Neural cell (in vitro differentiated cells): ENCODE results near the gene STX4. TPM values are rescaled to one million over a fixed set of nuclear protein-coding genes. Genes with fewer than 3 reads are reported as not detected.

Experiments
- H2AFZ ChIP-seq: fragments of 200-600, 300-800 bp; sonication (generic), shearing (Covaris generic); 2 replicates; pipeline ENCODE4 v1.6.0; 2014; ENCODE audit warnings: low read depth, mild to moderate bottlenecking, antibody characterized with exemption, low read length, moderate library complexity
- H3F3A ChIP-seq: fragments of 200-600 bp; shearing (Covaris generic); 2 replicates; pipeline ENCODE4 v1.6.1; 2016; ENCODE audit warnings: mild to moderate bottlenecking, moderate library complexity, mixed read lengths, antibody characterized with exemption, low read length; ENCODE audit not compliant: insufficient read depth, poor library complexity, severe bottlenecking
- H3K27ac ChIP-seq: fragments of 200-600, 300-800 bp; sonication (generic), shearing (Covaris generic); 2 replicates; pipeline ENCODE4 v1.5.1; 2014; ENCODE audit warnings: mild to moderate bottlenecking, low read length, moderate library complexity
- H3K27me3 ChIP-seq: fragments of 300-800, 200-600 bp; sonication (generic), shearing (Covaris generic); 2 replicates; pipeline ENCODE4 v1.6.0; 2014; ENCODE audit warnings: mild to moderate bottlenecking, low read depth, low read length, moderate library complexity; ENCODE audit not compliant: insufficient read depth
- H3K36me3 ChIP-seq: fragments of 300-800, 200-600 bp; sonication (generic), shearing (Covaris generic); 2 replicates; pipeline ENCODE4 v1.5.1; 2014; ENCODE audit warnings: mild to moderate bottlenecking, antibody characterized with exemption, low read length, moderate library complexity; ENCODE audit not compliant: insufficient read depth
- H3K4me2 ChIP-seq: fragments of 300-800, 200-600 bp; sonication (generic), shearing (Covaris generic); 2 replicates; pipeline ENCODE4 v1.6.0; 2014; ENCODE audit warnings: mild to moderate bottlenecking, low read length
- H3K4me3 ChIP-seq: fragments of 300-800, 200-600 bp; sonication (generic), shearing (Covaris generic); 2 replicates; pipeline ENCODE4 v1.5.1; 2014; ENCODE audit warnings: mild to moderate bottlenecking, low read length, moderate library complexity
- H3K79me2 ChIP-seq: fragments of 200-600 bp; shearing (Covaris generic); replicated peaks from 2 replicates; pipeline ENCODE4 v1.6.0; 2014; ENCODE audit warnings: mild to moderate bottlenecking, low read length, moderate library complexity; ENCODE audit not compliant: insufficient read depth
- H3K9ac ChIP-seq: fragments of 300-800, 200-600 bp; sonication (generic), shearing (Covaris generic); 2 replicates; pipeline ENCODE4 v1.6.1; 2016; ENCODE audit warnings: mild to moderate bottlenecking, low read length, mixed read lengths
- H3K9me2 ChIP-seq: fragments of 200-600 bp; shearing (Covaris generic); 2 replicates; pipeline ENCODE4 v1.6.1; 2016; ENCODE audit warnings: mild to moderate bottlenecking, low read length, mixed read lengths; ENCODE audit not compliant: insufficient read depth
- H3K9me3 ChIP-seq: fragments of 200-600, 300-800 bp; sonication (generic), shearing (Covaris generic); 2 replicates; pipeline ENCODE4 v1.6.1; 2016; ENCODE audit warnings: mild to moderate bottlenecking, mixed run types, low read length, moderate library complexity, mixed read lengths
- H4K20me1 ChIP-seq: fragments of 200-600 bp; shearing (Covaris generic); 2 replicates; pipeline ENCODE4 v1.6.1; 2016; ENCODE audit warnings: mild to moderate bottlenecking, mixed run types; ENCODE audit not compliant: insufficient read depth
- EP300 ChIP-seq: fragments of 450-650 bp; conservative IDR thresholded peaks from 2 replicates; pipeline ENCODE4 v1.6.1; 2014; ENCODE audit warnings: antibody characterized with exemption, mild to moderate bottlenecking, moderate library complexity; ENCODE audit not compliant: poor library complexity, severe bottlenecking
- EZH2 ChIP-seq: fragments of 200-600, 300-800 bp; shearing (Covaris generic), sonication (generic); IDR thresholded peaks from 2 replicates; pipeline ENCODE4 v1.6.1; 2014; ENCODE audit warnings: antibody characterized with exemption, low read length, borderline replicate concordance, mild to moderate bottlenecking; ENCODE audit not compliant: insufficient read depth, poor library complexity, severe bottlenecking
- MXI1 ChIP-seq: fragments of 450-650 bp; conservative IDR thresholded peaks from 2 replicates; pipeline ENCODE4 v1.6.1; 2014; ENCODE audit warnings: antibody characterized with exemption, mild to moderate bottlenecking; ENCODE audit not compliant: poor library complexity, severe bottlenecking
- POLR2AphosphoS5 ChIP-seq: IDR thresholded peaks from 2 replicates; pipeline ENCODE4 v1.6.1; 2012
- RAD21 ChIP-seq: fragments of 450-650 bp; conservative IDR thresholded peaks from 2 replicates; pipeline ENCODE4 v1.6.1; 2014; ENCODE audit warnings: antibody characterized with exemption, mild to moderate bottlenecking, moderate library complexity
- REST ChIP-seq: IDR thresholded peaks from 2 replicates; pipeline ENCODE4 v1.6.1; 2012; ENCODE audit warnings: borderline replicate concordance
- SMC3 ChIP-seq: fragments of 450-650 bp; conservative IDR thresholded peaks from 2 replicates; pipeline ENCODE4 v1.6.1; 2014; ENCODE audit warnings: antibody characterized with exemption, mild to moderate bottlenecking, moderate library complexity; ENCODE audit not compliant: poor library complexity
- TAF1 ChIP-seq: IDR thresholded peaks from 2 replicates; pipeline ENCODE4 v1.6.1; 2012; ENCODE audit warnings: low read depth
- polyA plus RNA-seq: library from polyadenylated mRNA; depleted of rRNA; stranded (reverse); fragments of >200 nt; gene quantifications from 2 replicates; pipeline ENCODE4 v1.2.3, GENCODE V29; 2014
- TF ChIP-seq, protein P1 (sequence below): fragments of 450-650 bp; IDR thresholded peaks from 2 replicates; pipeline ENCODE4 v1.5.1; 2014; ENCODE audit warnings: antibody characterized with exemption, mild to moderate bottlenecking, moderate library complexity; ENCODE audit not compliant: poor library complexity, severe bottlenecking

STX4 gene
- polyA plus RNA-seq, 1 donor from 2014 or later = 32.2 TPM

GRCh38 chr16:31077592-31078396 lies 44.4 kb downstream of the STX4 start:
- Histone ChIP-seq H3F3A (no peaks in the 10 kb centered on the region), H4K20me1 (no peaks in the 10 kb centered on the region), H3K9me2 (no peaks in the 10 kb centered on the region), H3K36me3 (peaks cover 11% of the 10 kb centered on the region), H2AFZ (no peak overlapping the region), H3K79me2 (peaks cover 22% of the 10 kb centered on the region), H3K27ac (no peak overlapping the region), H3K9ac (no peak overlapping the region), H3K27me3 (no peaks in the 10 kb centered on the region), H3K9me3 (no peaks in the 10 kb centered on the region), H3K4me3 (no peak overlapping the region), H3K4me2 (no peak overlapping the region)
- TF ChIP-seq MXI1 (no peak), REST (no peak), TAF1 (no peak), SMC3 (no peak), EZH2 (no peak)

DNA sequence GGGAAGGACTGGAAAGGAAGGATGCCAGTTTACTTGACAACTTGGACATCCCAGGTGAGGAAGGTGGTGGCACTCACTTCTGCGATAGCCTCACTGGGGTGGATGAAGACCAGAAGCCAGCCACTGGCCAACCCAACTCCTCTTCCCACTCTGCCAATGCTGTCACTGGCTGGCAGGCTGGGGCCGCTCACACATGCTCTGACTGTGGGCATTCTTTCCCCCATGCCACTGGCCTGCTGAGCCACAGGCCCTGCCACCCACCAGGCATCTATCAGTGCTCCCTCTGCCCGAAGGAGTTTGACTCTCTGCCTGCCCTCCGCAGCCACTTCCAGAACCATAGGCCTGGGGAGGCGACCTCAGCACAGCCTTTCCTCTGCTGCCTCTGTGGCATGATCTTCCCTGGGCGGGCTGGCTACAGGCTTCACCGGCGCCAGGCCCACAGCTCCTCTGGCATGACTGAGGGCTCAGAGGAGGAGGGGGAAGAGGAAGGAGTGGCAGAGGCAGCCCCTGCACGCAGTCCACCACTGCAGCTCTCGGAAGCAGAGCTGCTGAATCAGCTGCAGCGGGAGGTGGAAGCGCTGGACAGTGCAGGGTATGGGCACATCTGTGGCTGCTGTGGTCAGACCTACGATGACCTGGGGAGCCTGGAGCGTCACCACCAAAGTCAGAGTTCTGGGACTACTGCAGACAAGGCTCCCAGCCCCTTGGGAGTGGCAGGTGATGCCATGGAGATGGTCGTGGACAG lies 45.4 kb downstream of the STX4 start:
- Histone ChIP-seq H3K79me2 (peaks cover 19% of the 10 kb centered on the region), H3K9me3 (no peaks in the 10 kb centered on the region), H3F3A (no peaks in the 10 kb centered on the region), H3K27me3 (no peaks in the 10 kb centered on the region), H2AFZ (no peak overlapping the region), H3K4me3 (no peak overlapping the region), H3K36me3 (peaks cover 11% of the 10 kb centered on the region), H3K4me2 (no peak overlapping the region), H4K20me1 (no peaks in the 10 kb centered on the region), H3K9ac (no peak overlapping the region), H3K27ac (no peak overlapping the region), H3K9me2 (no peaks in the 10 kb centered on the region)
- TF ChIP-seq MXI1 = no peak
- no peak for TF ChIP-seq TAF1
- TF ChIP-seq POLR2AphosphoS5 = no peak
- TF ChIP-seq RAD21 = no peak

DNA sequence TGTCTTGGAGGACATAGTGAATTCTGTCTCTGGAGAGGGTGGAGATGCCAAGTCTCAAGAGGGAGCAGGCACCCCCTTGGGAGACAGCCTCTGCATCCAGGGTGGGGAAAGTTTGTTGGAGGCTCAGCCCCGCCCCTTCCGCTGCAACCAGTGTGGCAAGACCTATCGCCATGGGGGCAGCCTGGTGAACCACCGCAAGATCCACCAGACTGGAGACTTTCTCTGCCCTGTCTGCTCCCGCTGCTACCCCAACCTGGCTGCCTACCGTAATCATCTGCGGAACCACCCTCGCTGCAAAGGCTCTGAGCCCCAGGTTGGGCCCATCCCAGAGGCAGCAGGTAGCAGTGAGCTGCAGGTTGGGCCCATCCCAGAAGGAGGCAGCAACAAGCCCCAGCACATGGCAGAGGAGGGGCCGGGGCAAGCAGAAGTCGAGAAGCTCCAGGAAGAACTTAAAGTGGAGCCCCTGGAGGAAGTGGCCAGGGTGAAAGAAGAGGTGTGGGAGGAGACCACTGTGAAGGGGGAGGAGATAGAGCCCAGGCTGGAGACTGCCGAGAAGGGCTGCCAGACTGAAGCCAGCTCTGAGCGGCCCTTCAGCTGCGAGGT lies 46.1 kb downstream of the STX4 start:
- H4K20me1 ChIP-seq = no peaks in the 10 kb centered on the region
- H3K27ac ChIP-seq = no peak overlapping the region
- no peaks in the 10 kb centered on the region for H3K27me3 ChIP-seq
- H3F3A ChIP-seq = no peaks in the 10 kb centered on the region
- H3K9ac ChIP-seq = no peak overlapping the region
- peaks cover 19% of the 10 kb centered on the region for H3K79me2 ChIP-seq
- H2AFZ ChIP-seq = no peak overlapping the region
- no peaks in the 10 kb centered on the region for H3K9me2 ChIP-seq
- TF ChIP-seq, protein P1, sequence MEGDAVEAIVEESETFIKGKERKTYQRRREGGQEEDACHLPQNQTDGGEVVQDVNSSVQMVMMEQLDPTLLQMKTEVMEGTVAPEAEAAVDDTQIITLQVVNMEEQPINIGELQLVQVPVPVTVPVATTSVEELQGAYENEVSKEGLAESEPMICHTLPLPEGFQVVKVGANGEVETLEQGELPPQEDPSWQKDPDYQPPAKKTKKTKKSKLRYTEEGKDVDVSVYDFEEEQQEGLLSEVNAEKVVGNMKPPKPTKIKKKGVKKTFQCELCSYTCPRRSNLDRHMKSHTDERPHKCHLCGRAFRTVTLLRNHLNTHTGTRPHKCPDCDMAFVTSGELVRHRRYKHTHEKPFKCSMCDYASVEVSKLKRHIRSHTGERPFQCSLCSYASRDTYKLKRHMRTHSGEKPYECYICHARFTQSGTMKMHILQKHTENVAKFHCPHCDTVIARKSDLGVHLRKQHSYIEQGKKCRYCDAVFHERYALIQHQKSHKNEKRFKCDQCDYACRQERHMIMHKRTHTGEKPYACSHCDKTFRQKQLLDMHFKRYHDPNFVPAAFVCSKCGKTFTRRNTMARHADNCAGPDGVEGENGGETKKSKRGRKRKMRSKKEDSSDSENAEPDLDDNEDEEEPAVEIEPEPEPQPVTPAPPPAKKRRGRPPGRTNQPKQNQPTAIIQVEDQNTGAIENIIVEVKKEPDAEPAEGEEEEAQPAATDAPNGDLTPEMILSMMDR = no peak
- no peak for TF ChIP-seq POLR2AphosphoS5
- TF ChIP-seq RAD21 = no peak
- TF ChIP-seq TAF1 = no peak
- TF ChIP-seq EZH2 = no peak
- TF ChIP-seq EP300 = no peak
- TF ChIP-seq SMC3 = no peak
- no peak for TF ChIP-seq MXI1
- no peak for TF ChIP-seq REST
- no peak overlapping the region for H3K4me3 ChIP-seq
- no peaks in the 10 kb centered on the region for H3K9me3 ChIP-seq
- peaks cover 11% of the 10 kb centered on the region for H3K36me3 ChIP-seq
- H3K4me2 ChIP-seq = no peak overlapping the region
